Measurements from ENCODE around the gene DDX17. TPM values are rescaled to one million over a fixed set of nuclear protein-coding genes. Genes with fewer than 3 reads are reported as not detected.

DDX17 gene
- total RNA-seq, 1 experiment from 2014 or later: 343 TPM

GRCh38 chr22:38518620-38519019, 12.5 kb upstream of the DDX17 start:
- intact Hi-C loops (cut with micrococcal nuclease; ENCODE audit: unreplicated experiment): no loop called here

GRCh38 chr22:38513063-38513462, 7.0 kb upstream of the DDX17 start:
- DNase-seq (ENCODE audit: low spot score): no peak
- POLR2A ChIA-PET (ENCODE audit: low non-redundant PET): interaction anchor here (0.6 kb wide), 1 partner anchor 50 kb away, joined by 4 read pairs; no protein-coding TSS in a partner anchor

More at GRCh38 chr22:38518620-38519019, 12.5 kb upstream of the DDX17 start:
- CTCF ChIA-PET: no interaction called here
- Histone ChIP-seq H3K4me1 (ENCODE audit: insufficient read depth, low read length, poor library complexity, severe bottlenecking) (no peaks in the 10 kb centered on the region), H3K36me3 (ENCODE audit: insufficient read depth, low read length, poor library complexity, severe bottlenecking) (no peaks in the 10 kb centered on the region), H3K4me3 (ENCODE audit: low read depth, low read length, poor library complexity, severe bottlenecking) (no peak overlapping the region), H3K9me3 (ENCODE audit: low read depth, low read length, poor library complexity, severe bottlenecking) (no peaks in the 10 kb centered on the region), H3K27me3 (replicated peaks; ENCODE audit: insufficient read depth, low read depth, low read length, poor library complexity) (no peaks in the 10 kb centered on the region), H3K27ac (ENCODE audit: low read depth, low read length, poor library complexity, severe bottlenecking) (no peak overlapping the region)
- POLR2A ChIA-PET (ENCODE audit: low non-redundant PET): no interaction called here
- DNase-seq (ENCODE audit: low spot score): no peak
- TF ChIP-seq EZH2 (IDR thresholded peaks at IDR 0.05; ENCODE audit: borderline replicate concordance, low read depth, low read length, poor library complexity, severe bottlenecking) (no peak), CTCF (conservative IDR thresholded peaks at IDR 0.05; ENCODE audit: low read depth, low read length) (no peak)
- BruUV-seq (replicated peaks): no TSS peak

GRCh38 chr22:38510416-38510970, 4.4 kb upstream of the DDX17 start:
- H3K4me3 ChIP-seq (ENCODE audit: low read depth, low read length, poor library complexity, severe bottlenecking): no peak overlapping the region
- intact Hi-C loops (cut with micrococcal nuclease; ENCODE audit: unreplicated experiment): no loop called here
- CTCF ChIA-PET: no interaction called here
- no peaks in the 10 kb centered on the region for H3K9me3 ChIP-seq (ENCODE audit: low read depth, low read length, poor library complexity, severe bottlenecking)
- no peak for TF ChIP-seq EZH2 (IDR thresholded peaks at IDR 0.05; ENCODE audit: borderline replicate concordance, low read depth, low read length, poor library complexity, severe bottlenecking)
- no peak for TF ChIP-seq CTCF (conservative IDR thresholded peaks at IDR 0.05; ENCODE audit: low read depth, low read length)
- no peak for DNase-seq (ENCODE audit: low spot score)
- POLR2A ChIA-PET (ENCODE audit: low non-redundant PET): no interaction called here
- H3K27ac ChIP-seq (ENCODE audit: low read depth, low read length, poor library complexity, severe bottlenecking): no peak overlapping the region
- no TSS peak for BruUV-seq (replicated peaks)
- H3K4me1 ChIP-seq (ENCODE audit: insufficient read depth, low read length, poor library complexity, severe bottlenecking): no peaks in the 10 kb centered on the region
- no peaks in the 10 kb centered on the region for H3K27me3 ChIP-seq (replicated peaks; ENCODE audit: insufficient read depth, low read depth, low read length, poor library complexity)
- no peaks in the 10 kb centered on the region for H3K36me3 ChIP-seq (ENCODE audit: insufficient read depth, low read length, poor library complexity, severe bottlenecking)

More at GRCh38 chr22:38513063-38513462, 7.0 kb upstream of the DDX17 start:
- CTCF ChIA-PET: no interaction called here
- no peaks in the 10 kb centered on the region for H3K36me3 ChIP-seq (ENCODE audit: insufficient read depth, low read length, poor library complexity, severe bottlenecking)
- TF ChIP-seq CTCF (conservative IDR thresholded peaks at IDR 0.05; ENCODE audit: low read depth, low read length) (no peak), EZH2 (IDR thresholded peaks at IDR 0.05; ENCODE audit: borderline replicate concordance, low read depth, low read length, poor library complexity, severe bottlenecking) (no peak)
- H3K4me3 ChIP-seq (ENCODE audit: low read depth, low read length, poor library complexity, severe bottlenecking): no peak overlapping the region
- no TSS peak for BruUV-seq (replicated peaks)
- H3K27me3 ChIP-seq (replicated peaks; ENCODE audit: insufficient read depth, low read depth, low read length, poor library complexity): no peaks in the 10 kb centered on the region
- H3K9me3 ChIP-seq (ENCODE audit: low read depth, low read length, poor library complexity, severe bottlenecking): no peaks in the 10 kb centered on the region
- H3K4me1 ChIP-seq (ENCODE audit: insufficient read depth, low read length, poor library complexity, severe bottlenecking): no peaks in the 10 kb centered on the region
- intact Hi-C loops (cut with micrococcal nuclease; ENCODE audit: unreplicated experiment): no loop called here
- H3K27ac ChIP-seq (ENCODE audit: low read depth, low read length, poor library complexity, severe bottlenecking): no peak overlapping the region
